GM19372 (cell line): ENCODE measurements around the gene SULT1E1.

Experiments used
- ATAC-seq: cut with Tn5 transposase; IDR thresholded peaks from one replicate; pipeline ENCODE4 v1.9.1; 2021; ENCODE audit warnings: mild to moderate bottlenecking, low read depth, moderate library complexity; ENCODE audit not compliant: unreplicated experiment

Gene SULT1E1

DNA sequence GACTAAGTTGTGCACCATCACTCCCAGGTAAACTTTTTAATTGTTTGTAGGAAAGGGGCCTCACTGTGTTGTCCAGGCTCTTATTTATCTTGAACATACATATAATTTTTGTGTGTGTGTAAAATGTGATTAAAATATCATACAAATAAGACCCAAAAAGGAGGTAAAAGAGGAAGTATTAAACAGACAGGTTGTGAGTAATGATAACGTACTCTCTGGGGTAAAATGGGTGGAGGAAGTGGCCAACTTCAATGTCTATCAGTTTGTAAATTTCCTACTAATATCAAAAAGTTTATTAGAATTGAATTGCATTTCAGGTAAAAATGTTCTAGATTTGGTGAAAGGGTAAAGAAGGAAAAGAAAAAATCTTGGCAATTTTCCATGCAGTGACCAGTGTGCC is 48.8 kb downstream of the SULT1E1 start:
- no peak for ATAC-seq

DNA sequence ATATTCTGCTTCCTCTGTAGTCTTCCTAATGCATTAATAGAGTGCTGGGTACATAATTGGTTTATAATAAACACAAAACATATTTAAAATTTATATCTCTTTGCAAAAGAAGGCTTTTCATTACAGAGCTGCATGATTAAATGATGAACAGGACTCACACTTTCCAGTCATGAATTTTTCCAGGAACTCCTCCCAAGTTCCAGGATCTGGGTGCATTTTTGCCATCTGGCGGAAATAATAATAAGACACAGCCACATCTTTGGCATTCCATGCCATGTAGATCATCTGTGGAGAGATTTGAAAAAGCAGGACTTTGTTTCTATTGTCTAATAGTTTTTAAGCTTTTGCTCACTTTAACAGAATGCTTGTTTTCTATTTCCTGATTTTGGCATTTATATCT is 59.3 kb downstream of the SULT1E1 start:
- ATAC-seq: no peak

DNA sequence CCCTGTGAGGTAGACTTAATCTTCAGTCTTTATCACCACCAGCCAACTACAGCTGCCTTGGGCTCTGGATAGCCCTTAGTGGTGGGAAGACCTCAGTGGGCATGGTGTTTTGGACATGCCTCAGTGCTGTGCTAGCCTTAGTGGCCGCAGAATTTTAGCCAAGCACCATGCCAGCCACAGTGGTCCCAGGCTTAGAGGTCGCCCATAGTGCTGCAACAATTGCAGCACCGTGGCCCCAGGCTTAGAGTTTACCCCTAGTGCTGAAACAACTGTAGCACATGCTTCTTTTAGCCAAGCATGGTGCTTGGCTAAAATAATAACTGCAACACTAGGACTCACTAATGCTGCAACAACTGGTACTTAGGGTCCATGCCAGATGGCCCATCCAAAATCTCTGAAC is 60.6 kb downstream of the SULT1E1 start:
- ATAC-seq: no peak

DNA sequence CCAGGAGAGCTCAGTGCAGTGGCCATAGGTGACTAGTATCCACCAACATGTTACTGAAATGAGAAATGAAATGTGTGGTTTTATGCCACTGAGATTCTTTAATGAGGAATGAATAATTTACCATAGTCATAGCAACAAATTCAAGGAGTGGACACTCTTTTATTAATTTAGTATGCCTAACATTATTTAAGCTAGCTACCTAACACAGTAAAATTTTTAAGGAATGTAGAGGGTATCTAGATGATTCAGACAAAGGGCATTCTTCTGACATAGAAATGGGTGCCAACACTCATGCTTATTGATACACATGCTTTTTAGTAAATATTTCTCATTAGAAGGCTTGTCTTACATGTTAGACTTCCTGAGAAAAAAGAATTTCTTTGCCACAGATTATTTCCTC is 66.2 kb downstream of the SULT1E1 start:
- no peak for ATAC-seq
